Fibroblast of lung (primary cell): ENCODE data around the gene AGAP1.

Source experiments
- CTCF ChIP-seq, 2 donors: IDR thresholded peaks in 1 of 2; conservative IDR thresholded peaks in 1 of 2; 1 replicate in 1 of 2; 2 replicates in 1 of 2; pipeline ENCODE4 v1.5.1; 2011 to 2012; ENCODE audit warnings: low read length in 2 of 2, control low read depth in 1 of 2, inconsistent platforms in 1 of 2, low read depth in 1 of 2, mild to moderate bottlenecking in 1 of 2
- EZH2 ChIP-seq: IDR thresholded peaks from 2 replicates; pipeline ENCODE4 v1.5.1; 2012; ENCODE audit warnings: low read length, control low read depth, mild to moderate bottlenecking; ENCODE audit errors: missing control alignments

GRCh38 chr2:235579128-235579527 lies 85.3 kb downstream of the AGAP1 start:
- no peak for TF ChIP-seq CTCF (conservative IDR thresholded peaks at IDR 0.05 in 1 of 2, IDR thresholded peaks at IDR 0.05 in 1 of 2; ENCODE audit: low read depth in 1 of 2, low read length in 2 of 2)
- TF ChIP-seq EZH2, result no peak
